HCEC 1CT (cell line): ENCODE results near the gene CASP1.

Experiments
- DNase-seq: peaks from one replicate; pipeline ENCODE4 v3.0.0-alpha.2; 2017

The CASP1 gene

DNA sequence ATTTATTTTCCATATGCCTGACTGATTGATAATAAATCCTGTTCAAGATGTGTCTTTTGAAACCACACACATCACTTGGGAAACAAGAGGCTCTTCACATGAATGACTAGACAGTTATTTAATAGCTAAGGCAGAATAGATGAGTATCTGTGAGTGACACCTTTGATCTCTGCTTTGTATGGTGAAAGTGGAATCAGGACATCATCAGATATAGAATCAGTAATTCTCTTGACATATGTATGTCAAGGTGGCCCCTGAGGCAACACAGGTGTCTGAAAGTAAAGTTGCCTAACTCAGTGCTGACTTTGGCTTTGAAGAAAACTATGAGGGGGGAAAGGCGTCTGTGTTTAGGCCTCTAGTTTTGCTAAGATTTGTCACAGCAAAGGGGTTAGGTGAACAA lies 55.1 kb downstream of the CASP1 start:
- no peak for DNase-seq
